NB4 (cell line): Measurements from ENCODE around the gene PRDX6.
"Not testable (repeated sequence)": the region's sequence is repeated elsewhere in the genome, so short reads cannot be mapped to it uniquely, and the experiment has no call there.

Source experiments
- CTCF ChIP-seq: IDR thresholded peaks from one replicate; pipeline ENCODE4 v1.5.1; 2012; ENCODE audit warnings: low read depth, low read length
- POLR2A ChIP-seq: IDR thresholded peaks from 2 replicates; pipeline ENCODE4 v1.6.1; 2011; ENCODE audit warnings: mild to moderate bottlenecking; ENCODE audit not compliant: insufficient read length; ENCODE audit errors: extremely low read depth

GRCh38 chr1:173474780-173475421, 2.2 kb upstream of the PRDX6 start:
- not testable (repeated sequence) for TF ChIP-seq CTCF, POLR2A
